GM18498 (cell line): Measurements from ENCODE around the gene MAGEA4.

ENCODE experiments used
- ATAC-seq: cut with Tn5 transposase; IDR thresholded peaks from one replicate; pipeline ENCODE4 v1.9.1; 2021; ENCODE audit warnings: mild to moderate bottlenecking, moderate library complexity; ENCODE audit not compliant: unreplicated experiment

MAGEA4 gene

DNA sequence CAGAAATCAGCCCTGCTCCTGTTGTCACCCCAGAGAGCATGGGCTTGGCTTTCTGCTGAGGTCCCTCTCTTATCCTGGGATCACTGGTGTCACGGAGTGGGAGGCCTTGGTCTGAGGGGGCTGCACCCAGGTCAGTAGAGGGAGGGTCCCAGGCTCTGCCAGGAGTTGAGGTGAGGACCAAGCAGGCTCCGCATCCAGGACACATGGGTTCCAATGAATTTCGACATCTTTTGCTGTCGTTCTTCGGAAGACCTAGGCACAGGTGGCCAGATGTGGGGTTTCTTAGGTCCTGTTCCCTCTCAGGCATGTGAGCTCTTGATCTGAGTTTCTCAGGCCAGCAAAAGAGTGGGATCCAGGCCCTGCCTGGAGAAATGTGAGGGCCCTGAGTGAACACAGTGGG is 10.0 kb downstream of the MAGEA4 start:
- ATAC-seq, result no peak

DNA sequence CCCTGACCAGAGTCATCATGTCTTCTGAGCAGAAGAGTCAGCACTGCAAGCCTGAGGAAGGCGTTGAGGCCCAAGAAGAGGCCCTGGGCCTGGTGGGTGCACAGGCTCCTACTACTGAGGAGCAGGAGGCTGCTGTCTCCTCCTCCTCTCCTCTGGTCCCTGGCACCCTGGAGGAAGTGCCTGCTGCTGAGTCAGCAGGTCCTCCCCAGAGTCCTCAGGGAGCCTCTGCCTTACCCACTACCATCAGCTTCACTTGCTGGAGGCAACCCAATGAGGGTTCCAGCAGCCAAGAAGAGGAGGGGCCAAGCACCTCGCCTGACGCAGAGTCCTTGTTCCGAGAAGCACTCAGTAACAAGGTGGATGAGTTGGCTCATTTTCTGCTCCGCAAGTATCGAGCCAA is 11.0 kb downstream of the MAGEA4 start:
- no peak for ATAC-seq

DNA sequence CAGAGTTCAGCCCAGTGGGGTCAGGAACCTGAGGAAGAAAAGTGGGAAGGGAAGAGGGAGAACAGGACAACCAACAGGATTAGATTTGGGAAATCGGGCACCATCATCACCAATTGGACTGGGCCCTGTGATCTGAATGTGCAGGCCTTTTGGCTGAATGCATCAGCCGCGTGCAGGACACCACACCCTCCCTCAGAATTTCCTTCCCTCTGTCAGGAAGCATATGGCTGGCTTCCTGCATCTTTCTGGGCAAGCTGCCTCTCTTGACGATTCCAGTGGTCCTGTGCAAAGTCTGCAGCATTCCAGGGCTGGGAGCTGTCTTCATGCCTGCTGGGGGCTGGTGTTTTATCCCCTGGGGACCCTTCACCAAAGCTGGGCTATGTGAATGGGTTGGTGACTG is 16.4 kb downstream of the MAGEA4 start:
- no peak for ATAC-seq

DNA sequence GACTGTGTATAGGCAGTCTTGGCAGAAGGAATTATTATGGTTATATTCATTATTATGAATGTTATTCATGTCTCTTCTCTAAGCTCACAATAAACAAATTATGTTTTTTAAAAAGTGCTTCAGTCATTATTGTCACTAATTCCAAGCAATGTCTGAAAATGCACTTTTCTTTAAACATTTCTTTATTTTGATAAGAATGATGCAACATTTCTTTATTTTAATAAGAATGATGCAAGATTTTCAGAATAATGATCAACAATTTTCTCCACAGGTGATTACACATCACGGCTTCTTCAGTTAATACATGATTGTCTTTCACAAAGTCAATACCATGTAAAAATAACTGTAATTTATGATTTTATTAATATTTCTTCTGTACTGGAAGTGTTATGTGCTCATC is 22.7 kb downstream of the MAGEA4 start:
- ATAC-seq, result no peak

DNA sequence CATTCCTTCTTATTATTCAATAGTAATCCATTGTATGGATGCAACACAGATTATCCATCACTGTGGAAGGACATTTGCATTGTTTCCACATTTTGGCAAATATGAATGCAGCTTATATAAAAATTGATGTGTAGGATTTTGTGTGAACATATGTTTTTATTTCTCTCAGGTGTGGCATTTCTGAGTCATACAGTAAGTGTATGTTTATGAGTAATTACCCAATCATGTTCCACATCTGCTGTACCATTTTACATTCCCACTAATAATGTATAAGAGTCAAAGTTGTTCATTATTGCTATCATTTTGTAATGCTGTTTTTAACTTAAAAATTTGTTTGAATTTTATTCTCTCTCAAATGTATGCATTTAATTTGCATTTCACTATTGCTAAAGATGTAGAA is 25.5 kb downstream of the MAGEA4 start:
- ATAC-seq, result no peak

DNA sequence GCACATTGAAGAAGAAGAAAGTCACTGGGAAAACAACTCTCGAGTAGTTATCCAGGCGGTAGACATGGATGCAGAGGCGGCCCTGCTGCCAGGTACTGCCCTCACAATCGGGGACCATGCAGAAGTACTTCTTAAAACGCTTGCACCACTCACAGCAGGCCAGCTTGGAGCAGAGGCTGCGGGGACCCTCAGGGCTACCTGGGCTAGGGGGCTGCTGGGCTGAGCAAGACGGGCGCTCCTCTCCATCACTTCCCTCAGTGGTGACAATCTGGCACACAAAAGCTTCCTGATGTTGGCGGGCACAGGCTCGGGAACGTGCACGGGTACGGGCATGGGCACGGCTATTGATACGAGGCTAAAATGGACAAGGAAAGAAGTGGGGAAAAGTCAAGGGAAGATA is 42.0 kb downstream of the MAGEA4 start:
- ATAC-seq, result no peak

DNA sequence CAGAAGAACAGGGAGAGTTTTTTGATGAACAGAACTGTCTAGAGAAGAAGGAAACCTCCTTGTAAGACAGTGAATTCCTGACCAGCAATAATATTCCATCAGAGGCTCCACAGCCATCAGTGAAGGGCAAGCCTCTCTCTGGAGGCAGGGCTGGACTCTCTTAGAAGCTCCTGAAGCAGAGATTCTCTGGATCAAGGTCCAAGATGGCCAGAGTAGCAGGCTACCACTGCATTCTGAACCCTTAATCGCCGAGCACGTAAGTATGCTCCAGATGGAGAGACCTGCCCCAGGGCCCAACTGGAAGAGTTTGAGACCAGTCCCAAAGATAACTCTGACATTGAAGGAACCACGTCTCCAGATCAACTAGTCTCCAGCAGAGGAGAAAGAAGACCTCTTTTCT is 45.4 kb downstream of the MAGEA4 start:
- no peak for ATAC-seq

DNA sequence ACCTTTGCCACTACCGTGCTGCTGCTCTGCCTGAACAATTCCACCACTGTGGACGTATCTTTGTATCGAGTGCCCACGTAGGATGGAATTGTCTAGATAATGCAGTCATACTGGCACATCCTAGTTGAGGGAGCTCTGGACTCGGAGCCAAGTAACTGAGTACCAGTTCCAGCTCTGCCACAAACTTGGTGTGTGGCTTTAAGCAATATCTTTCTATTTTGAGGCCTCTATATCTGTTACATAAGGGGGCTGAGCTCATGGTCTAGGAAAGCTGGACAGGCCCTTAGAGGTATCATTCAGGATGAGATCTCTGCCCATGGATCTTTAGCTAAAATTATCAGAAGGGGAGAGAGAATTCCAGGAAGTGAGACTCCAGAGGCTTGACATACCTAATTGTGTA is 49.3 kb downstream of the MAGEA4 start:
- no peak for ATAC-seq

DNA sequence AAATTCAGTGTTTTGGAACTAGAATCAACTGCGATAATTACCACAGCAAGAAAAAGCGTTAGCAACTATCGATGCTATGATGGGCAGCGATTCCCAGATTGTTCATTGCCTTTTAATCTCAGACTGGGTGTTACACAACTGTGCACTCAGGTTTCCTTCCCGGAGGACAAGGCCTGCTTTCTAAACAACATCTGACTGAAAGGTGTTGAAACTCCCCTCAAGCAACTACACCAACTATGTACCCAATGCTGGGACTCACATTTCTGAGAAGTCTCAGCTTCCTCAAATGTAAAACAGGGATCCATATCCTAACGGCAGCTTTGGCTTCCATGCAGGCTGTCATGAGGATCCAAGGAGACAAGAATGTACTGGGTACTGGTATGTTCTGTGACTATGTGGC is 53.5 kb downstream of the MAGEA4 start:
- no peak for ATAC-seq

DNA sequence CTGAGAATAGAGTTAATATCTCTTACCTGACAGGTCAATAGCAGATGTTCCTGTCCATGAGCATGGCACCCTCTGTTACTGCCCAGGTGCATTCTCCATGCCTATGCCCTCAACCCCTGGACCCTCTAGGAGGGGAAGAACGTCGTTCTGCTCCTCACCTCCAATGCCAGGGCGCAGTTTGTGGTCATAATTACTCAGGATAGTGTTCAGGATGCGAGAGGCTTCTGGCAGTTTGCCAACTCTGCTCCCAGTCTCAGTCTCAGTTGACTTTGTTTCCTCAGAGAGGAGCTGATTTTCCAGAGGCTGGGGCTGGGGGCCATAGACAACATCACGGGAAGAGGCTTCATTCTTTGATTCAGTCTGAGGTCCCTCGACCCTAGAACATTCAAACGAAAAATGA is 57.3 kb downstream of the MAGEA4 start:
- ATAC-seq, result no peak

DNA sequence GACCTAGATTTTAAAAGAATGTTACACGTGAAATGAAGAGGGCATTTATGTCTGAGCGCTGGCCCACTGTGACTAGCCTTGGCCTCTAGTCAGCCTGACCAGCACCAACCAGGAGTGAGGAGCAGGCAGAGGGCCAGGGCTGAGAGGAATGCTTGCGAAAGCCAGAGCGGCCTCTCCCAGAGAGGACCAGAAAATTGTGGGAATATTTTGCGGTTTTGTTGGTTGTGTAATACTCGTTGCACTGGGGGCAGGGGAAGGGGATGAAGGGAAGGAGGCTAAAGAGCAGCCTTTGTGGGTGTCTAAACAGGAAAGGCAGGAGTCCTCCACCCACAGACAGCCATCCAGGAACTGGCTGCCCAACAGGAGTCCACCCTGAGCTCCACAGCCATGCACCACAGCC is 58.0 kb downstream of the MAGEA4 start:
- no peak for ATAC-seq

DNA sequence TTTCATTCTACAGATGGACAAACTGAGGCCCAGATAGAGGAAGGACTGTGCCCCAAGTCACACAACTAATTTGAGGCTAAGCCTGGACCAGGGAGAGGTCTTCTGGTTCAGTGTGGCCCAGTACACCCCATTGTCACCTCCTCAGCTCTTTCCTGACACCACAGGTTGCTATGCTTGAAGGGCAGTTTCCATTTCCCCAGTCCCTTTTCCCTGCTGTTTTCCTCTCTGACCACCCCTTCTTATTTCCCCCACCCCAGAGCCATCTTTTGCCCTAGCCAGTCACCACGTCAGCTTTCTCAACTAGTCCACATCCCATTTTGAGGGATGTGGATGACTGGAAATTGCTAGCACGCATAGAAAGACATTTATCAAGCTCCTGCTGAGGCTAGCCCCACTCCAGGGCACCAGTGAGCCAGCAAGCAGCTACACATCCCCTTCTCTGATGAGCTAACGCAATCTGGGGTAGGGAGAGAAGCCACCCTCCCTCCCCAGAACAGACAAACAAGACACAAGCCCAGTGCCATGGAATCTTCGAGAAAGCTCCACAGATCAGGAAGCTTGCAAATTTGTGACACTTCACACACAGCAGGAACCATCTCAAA is 60.5 kb downstream of the MAGEA4 start:
- no peak for ATAC-seq

DNA sequence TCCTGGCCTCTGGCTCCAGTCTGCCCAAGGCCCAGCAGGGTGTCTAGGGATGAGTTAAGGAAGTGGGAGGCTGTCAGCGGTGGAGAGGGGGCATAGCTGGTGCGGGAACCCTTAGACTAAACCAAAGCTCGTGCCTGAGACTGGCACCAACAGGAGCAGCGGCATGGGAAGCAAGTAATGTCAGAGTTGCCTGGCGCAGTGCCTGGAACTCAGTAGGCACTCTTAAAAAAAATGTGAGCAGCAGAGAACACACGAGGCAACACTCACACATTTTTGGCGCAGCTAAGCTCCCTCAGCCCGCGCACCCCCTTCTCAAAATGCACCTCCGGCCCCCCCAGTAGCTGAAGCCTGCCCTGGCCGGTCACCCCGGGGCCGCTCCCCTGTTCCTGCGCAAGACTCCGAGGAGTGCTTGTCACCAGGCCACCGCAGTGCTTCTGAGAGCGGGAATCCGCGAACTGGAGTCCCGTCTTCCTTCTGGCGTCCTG is 61.2 kb downstream of the MAGEA4 start:
- ATAC-seq, result no peak
